Myocyte (in vitro differentiated cells): Measurements from ENCODE around the gene CYP26A1. TPM values are rescaled to one million over a fixed set of nuclear protein-coding genes. Genes with fewer than 3 reads are reported as not detected.
"Not testable (repeated sequence)": the region's sequence is repeated elsewhere in the genome, so short reads cannot be mapped to it uniquely, and the experiment has no call there.

ENCODE experiments used
- DNase-seq: peaks from one replicate; pipeline ENCODE4 v3.0.0-alpha.2; 2012; ENCODE audit warnings: low read depth
- total RNA-seq: library from RNA; depleted of rRNA; stranded (reverse); fragments of >200 nt; gene quantifications from 2 replicates; pipeline ENCODE4 v1.2.3, GENCODE V29; 2014

The CYP26A1 gene
- total RNA-seq, 1 donor from 2014 or later: not detected

DNA sequence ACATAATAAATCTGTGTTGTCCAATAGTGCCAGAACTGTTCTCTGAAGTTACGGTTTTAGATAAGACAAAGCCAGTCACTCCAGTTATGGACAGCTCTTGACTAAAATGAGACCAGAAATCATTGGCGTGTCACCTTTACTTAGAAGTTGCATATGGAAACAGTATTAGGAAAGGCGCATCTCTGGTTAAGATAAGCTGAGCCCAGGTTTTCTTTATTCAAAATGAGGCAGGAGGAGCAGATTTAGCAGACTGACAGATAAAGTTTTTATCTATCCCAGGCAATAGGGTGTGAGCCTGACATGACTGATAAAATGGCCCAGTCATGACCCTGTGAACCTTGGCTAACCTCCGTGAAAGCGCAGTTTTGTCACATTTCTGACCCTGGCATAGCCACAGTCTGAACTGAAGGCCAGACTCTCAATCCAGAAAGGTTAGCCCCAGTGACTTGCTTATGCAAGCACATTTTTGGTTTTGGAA, 4.2 kb downstream of the CYP26A1 start:
- no peak for DNase-seq

DNA sequence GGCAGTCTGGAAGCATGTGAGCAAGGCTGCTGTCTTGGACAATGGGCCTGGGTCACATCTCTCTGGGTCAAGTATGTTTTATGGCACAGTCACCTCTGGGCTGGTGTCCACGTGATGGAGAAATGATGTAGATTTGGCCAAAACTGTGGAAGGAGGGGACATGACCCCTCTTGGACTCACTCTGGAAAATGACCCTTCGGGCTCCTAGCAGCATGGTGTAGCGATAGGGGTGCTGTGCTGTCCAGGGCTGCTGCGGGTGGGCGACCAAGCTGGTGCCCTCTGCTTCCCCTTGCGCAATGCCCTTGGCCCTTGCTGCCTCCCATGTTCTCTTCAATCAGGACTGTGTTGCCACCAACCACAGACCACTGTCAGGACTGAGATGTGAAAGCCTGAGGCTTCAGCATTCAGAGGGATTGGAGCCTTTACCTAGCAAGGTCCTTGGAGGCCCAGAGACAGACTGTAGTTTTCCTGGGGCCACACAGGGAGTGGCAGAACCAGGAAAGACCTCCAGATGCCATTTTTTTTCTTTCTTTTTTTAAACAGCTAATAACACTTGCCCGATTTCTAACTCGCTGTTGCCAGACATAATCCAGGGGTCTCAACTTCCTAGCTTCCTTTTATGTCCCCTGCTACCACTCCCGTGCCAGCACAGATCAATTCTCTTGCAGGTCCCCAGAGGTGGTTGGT, 6.1 kb downstream of the CYP26A1 start:
- no peak for DNase-seq

DNA sequence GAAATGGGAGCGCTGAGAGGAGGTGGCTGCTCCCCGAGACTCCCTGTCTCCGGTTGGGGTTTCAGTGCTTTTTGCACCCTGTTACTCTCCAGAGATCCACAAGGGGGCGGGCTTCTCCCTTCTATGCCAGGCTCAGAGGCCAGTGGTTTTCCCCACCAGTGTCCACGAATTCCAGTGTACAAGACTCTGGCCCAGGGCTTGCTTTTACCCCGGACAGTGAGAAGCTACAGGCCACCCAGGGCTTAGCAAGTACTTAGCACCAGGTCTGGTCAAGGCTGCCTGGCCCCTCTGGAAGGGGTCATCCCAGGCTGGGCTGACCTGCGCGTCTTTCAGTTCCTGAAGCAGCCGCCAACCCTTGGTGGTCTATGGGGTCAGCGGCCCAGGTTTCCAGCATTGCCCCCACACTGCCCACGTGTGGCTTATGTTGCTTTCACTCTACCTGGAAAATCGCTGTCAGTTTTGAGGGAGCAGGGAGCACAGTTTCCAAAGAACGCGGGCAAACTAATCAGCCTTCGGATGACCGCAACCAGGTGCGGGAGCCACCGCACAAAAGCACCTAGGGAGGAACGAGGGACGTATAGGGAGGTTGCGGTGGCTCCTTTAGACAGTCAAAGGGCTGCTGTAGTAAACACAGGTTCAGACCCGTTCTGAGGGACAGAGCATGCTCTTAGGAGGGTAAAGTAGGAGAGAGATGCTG, 6.8 kb downstream of the CYP26A1 start:
- peak; percentile 75 for DNase-seq

DNA sequence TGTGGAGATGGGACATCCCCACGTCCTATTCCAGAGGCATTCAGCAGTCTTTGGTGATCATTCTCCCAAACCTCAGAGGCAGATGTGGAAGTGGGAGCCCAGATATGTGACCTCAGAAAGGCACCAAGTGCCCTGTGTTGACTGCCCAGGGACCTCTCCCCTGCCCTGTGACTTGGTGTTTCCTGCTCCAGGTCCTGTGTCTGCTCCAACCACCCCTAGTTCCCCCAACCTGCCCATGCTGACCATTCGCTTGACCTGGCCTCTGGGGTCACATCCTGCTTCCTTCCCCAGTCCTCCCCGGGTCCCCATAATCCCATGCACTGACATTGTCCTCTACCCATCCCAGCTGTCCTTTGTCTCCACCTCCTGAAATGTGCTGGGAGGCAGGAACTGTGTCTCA, 7.6 kb downstream of the CYP26A1 start:
- DNase-seq: no peak

DNA sequence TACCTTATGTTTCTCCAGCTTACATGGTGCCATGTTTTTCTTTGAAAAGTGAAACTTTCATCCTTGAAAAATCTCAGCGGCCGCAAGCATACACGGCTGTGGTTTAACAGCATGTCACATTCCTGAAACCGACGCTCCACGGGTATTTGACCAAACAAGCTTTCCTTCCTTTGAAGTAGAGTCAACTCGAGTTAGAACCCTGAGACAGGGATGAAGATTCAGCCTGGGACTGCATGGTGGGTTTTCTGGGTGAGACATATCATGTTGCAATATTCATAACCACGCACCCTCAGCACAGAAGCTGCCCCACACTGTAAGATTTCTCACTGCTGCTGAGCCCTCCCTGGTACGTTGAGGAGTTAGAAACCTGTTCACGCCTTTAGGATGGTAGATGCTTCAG, 8.1 kb downstream of the CYP26A1 start:
- DNase-seq: peak; percentile 30

DNA sequence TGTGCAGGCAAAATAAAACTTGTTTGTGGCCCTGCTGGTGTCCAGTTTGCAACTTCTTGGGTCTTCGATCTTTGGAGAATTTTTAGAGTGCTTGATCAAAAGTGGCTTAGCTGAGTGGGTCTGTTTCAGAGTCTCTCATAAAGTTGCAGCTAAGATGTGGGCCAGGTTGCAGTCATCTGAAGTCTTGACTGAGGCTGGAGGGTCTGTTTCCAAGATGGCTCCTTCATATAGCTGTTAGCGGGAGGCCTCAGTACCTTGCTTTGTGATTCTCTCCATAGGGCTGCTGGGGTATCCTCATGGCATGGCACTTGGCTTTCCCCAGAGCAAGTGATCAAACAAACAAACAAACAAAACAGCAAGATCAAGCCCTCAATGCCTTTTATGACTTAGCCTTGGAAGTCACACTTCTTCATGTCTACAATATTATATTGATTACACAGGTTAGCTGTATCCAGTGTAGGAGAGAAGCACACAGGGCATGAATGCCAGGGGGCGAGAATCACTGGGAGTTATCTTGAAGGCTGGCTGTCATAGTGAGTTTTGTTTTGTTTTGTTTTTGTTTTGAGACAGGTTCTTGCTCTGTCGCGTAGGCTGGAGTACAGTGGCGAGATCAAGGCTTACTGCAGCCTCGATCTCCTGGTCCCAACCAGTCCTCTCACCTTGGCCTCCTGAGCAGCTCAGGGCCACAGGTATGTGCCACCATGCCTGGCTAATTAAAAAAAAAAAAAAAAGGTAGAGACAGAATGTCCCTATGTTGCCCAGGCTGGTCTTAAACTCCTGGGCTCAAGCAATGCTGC, 10.2 kb downstream of the CYP26A1 start:
- DNase-seq: no peak

DNA sequence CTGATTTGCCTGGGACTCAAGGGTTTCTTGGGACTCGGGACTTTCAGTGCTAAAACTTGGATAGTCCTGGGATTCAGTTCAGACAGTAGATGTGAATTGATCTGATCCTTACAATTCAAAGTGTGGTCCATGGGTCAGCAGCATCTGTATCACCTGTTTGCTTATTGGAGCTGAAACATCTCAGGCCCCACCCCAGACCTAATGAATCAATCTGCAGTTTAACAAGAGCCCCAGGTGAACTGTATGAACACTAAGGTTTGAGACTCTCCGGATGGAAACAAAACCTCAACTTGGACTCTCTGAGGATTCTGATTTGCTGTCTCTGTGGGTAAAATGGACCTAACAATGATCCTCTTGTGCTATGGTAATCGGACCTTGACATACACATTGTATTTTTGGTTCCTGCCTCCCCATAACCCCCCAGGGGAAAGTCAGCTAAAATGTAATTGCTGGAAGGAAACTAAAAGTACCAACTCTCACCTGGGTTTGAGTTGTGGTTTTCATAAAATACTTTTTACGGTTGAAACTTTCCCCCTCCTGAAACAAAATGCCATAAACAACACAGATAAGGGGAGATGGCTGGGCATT, 11.7 kb downstream of the CYP26A1 start:
- DNase-seq: no peak

GRCh38 chr10:93086289-93086688, 12.6 kb downstream of the CYP26A1 start:
- DNase-seq: no peak

- no peak for DNase-seq
These were observed 14.2 kb downstream of the CYP26A1 start for GRCh38 chr10:93087846-93088245.

- DNase-seq: no peak
These were observed 14.8 kb downstream of the CYP26A1 start for GRCh38 chr10:93088466-93088865.

- DNase-seq: no peak
These were observed 16.9 kb downstream of the CYP26A1 start for GRCh38 chr10:93090619-93091018.

GRCh38 chr10:93091960-93092359, 18.3 kb downstream of the CYP26A1 start:
- DNase-seq: no peak

- no peak for DNase-seq
These were observed 21.5 kb downstream of the CYP26A1 start for GRCh38 chr10:93095225-93095624.

GRCh38 chr10:93096901-93097300, 23.2 kb downstream of the CYP26A1 start:
- DNase-seq: no peak

GRCh38 chr10:93097386-93097785, 23.7 kb downstream of the CYP26A1 start:
- DNase-seq: no peak

- no peak for DNase-seq
These were observed 25.1 kb downstream of the CYP26A1 start for GRCh38 chr10:93098816-93099215.

- no peak for DNase-seq
These were observed 26.0 kb downstream of the CYP26A1 start for GRCh38 chr10:93099670-93100069.

- DNase-seq: not testable (repeated sequence)
These were observed 27.5 kb downstream of the CYP26A1 start for GRCh38 chr10:93101148-93101547.

DNA sequence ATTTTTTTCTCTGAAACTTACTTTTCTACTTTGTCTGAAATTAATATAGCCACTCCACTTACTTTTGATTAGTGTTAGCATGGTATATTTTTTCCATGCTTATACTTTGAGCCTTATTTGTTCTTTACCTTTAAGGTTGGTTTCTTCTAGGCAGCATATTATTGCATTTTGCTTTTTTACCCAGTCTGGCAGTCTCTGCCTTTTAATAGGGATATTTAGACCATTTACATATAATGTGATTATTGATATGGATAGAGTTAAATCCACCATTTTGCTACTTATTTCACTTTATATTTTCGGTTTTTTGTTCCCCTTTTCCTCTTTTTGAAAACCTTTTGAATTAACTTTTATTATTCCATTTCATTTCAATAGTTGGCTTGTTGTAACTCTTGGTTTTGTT, 30.3 kb downstream of the CYP26A1 start:
- no peak for DNase-seq

- no peak for DNase-seq
These were observed 33.0 kb downstream of the CYP26A1 start for GRCh38 chr10:93106631-93107072.

DNA sequence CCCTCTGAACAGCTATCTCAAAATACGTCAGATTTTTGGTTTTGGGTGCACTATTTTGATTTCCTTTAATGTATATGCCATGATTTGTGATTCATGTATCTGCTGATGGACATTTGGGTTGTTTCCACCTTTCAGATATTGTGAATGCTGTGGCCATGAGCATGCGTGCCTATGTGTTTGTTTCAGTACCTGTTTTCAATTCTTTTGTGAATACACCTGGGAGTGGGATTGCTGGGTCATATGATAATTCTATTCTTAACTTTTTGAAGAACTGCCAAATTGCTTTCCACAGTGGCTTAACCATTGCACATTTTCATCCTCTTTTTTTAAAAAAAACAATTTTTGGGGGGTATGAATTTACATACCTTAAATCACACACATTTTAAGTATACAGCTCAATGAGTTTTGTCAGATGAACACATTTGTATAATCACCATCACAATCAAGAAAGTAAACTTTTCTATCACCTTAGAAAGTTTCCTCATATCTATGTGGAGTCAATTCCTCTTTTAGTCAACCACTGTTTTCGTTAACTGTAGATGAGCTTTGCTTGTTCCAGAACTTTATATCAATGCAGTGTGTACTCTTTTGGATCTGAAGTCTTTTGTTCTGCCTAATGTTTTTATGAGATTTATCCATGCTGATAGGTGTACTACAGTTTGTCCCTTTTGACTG, 36.9 kb downstream of the CYP26A1 start:
- DNase-seq: no peak
